Stimulated activated memory B cell treated with anti-CD40 and anti-IgM and Interleukin-4, amounts not matched to agents 10 μg/mL and 1 μg/mL and 100 μg/mL, for 72 hours (primary cell): Measurements from ENCODE around the gene PRICKLE1.

Experiments used
- ATAC-seq: fragments of 150-1000 bp; cut with Tn5 transposase; 2 replicates; pipeline ENCODE4 v1.10.0; 2021
- H3K27ac Mint-ChIP-seq: one replicate; pipeline ENCODE4 v1.8.0; 2022; ENCODE audit warnings: mild to moderate bottlenecking, mixed read lengths
- H3K27me3 Mint-ChIP-seq: one replicate; pipeline ENCODE4 v1.8.0; 2022; ENCODE audit warnings: mixed read lengths
- H3K36me3 Mint-ChIP-seq: one replicate; pipeline ENCODE4 v1.8.0; 2022; ENCODE audit warnings: mixed read lengths
- H3K4me1 Mint-ChIP-seq: one replicate; pipeline ENCODE4 v1.8.0; 2022; ENCODE audit warnings: mixed read lengths
- H3K4me3 Mint-ChIP-seq: one replicate; pipeline ENCODE4 v1.8.0; 2022; ENCODE audit warnings: mild to moderate bottlenecking, moderate library complexity, mixed read lengths
- H3K9me3 Mint-ChIP-seq: one replicate; pipeline ENCODE4 v1.8.0; 2022; ENCODE audit warnings: mixed read lengths

PRICKLE1 gene

GRCh38 chr12:42444192-42444943 lies 145.2 kb downstream of the PRICKLE1 start:
- peaks cover 5% of the 10 kb centered on the region for H3K9me3 Mint-ChIP-seq
- ATAC-seq = no peak
- H3K4me3 Mint-ChIP-seq = no peak overlapping the region
- H3K36me3 Mint-ChIP-seq = peaks cover 92% of the 10 kb centered on the region
- H3K4me1 Mint-ChIP-seq = peaks cover 29% of the 10 kb centered on the region
- no peak overlapping the region for H3K27ac Mint-ChIP-seq
- H3K27me3 Mint-ChIP-seq = no peaks in the 10 kb centered on the region

DNA sequence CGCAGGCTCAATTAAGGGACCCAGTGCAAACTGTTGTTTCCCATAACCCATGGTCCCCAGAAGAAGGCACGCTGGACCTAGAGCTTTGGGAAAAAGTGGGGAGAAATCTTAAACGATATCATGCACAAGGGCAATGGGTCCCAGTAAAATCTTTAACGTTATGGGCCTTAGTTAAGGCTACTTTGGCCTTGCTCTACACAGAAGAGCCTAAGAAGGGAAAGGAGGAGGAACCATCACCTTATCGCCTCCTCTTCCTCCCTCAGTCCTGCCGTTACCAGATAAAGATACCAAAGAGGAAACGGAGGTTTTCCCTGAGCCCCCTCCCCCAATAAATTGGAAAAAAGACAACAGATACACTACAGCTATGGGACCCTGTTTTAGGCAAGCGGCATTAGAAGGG lies 146.7 kb downstream of the PRICKLE1 start:
- Mint-ChIP-seq H3K4me1 (peaks cover 14% of the 10 kb centered on the region), H3K4me3 (no peak overlapping the region), H3K9me3 (peaks cover 5% of the 10 kb centered on the region), H3K27ac (no peak overlapping the region), H3K27me3 (no peaks in the 10 kb centered on the region), H3K36me3 (peaks cover 82% of the 10 kb centered on the region)
- ATAC-seq = no peak

DNA sequence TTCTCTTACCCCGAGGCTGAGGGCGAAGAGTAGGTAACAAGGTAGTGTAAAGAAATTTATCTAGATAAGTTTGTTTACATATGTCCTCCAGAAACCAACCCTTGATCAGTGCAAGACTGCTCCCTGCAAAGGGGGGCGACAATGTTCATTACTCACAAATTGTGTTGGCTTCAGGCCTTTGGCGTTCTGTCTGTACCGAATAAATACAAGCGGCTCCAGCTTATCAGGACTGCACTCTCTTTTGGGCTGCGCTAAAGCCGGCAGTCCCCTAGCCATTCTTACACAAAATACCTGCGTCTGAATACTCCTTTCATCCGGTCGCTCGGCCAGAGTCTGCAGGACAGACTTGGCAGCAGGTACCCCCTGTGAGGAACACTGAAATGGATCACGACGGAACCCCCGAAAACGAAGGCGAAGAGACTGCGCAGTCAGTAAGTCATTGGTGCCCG lies 147.2 kb downstream of the PRICKLE1 start:
- peaks cover 9% of the 10 kb centered on the region for H3K4me1 Mint-ChIP-seq
- H3K9me3 Mint-ChIP-seq = peaks cover 5% of the 10 kb centered on the region
- no peak overlapping the region for H3K4me3 Mint-ChIP-seq
- ATAC-seq = no peak
- H3K27ac Mint-ChIP-seq = no peak overlapping the region
- no peaks in the 10 kb centered on the region for H3K27me3 Mint-ChIP-seq
- peaks cover 80% of the 10 kb centered on the region for H3K36me3 Mint-ChIP-seq

GRCh38 chr12:42440608-42441007 lies 148.9 kb downstream of the PRICKLE1 start:
- no peak overlapping the region for H3K27ac Mint-ChIP-seq
- no peak for ATAC-seq
- no peak overlapping the region for H3K4me3 Mint-ChIP-seq
- H3K4me1 Mint-ChIP-seq = peaks cover 4% of the 10 kb centered on the region
- H3K9me3 Mint-ChIP-seq = peaks cover 5% of the 10 kb centered on the region
- no peaks in the 10 kb centered on the region for H3K27me3 Mint-ChIP-seq
- H3K36me3 Mint-ChIP-seq = peaks cover 72% of the 10 kb centered on the region

- H3K4me1 Mint-ChIP-seq = peaks cover 10% of the 10 kb centered on the region
- no peak overlapping the region for H3K4me3 Mint-ChIP-seq
- no peak overlapping the region for H3K27ac Mint-ChIP-seq
- peaks cover 55% of the 10 kb centered on the region for H3K36me3 Mint-ChIP-seq
- H3K27me3 Mint-ChIP-seq = no peaks in the 10 kb centered on the region
- H3K9me3 Mint-ChIP-seq = no peaks in the 10 kb centered on the region
- ATAC-seq = no peak
These were observed 156.9 kb downstream of the PRICKLE1 start for GRCh38 chr12:42432517-42433140.

DNA sequence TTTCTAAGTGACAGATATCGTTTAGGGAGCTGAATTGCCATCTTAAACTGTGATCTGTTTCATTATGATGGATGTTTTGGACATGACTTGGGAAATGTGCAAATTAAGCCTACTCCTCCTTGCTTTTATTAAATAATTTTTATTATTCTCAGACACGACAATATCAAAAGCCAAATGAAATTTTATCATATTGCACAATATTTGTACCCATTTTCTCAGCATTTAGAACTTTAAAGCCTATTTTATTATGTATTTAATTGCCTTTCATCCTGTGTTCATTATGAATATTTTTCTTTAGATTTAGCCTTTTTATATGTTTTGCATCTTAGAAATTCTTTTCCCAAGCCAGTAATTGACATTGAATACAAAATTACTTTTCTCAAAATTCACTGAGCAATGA lies 160.7 kb downstream of the PRICKLE1 start:
- Mint-ChIP-seq H3K36me3 (peaks cover 60% of the 10 kb centered on the region), H3K9me3 (no peaks in the 10 kb centered on the region), H3K4me1 (peaks cover 14% of the 10 kb centered on the region), H3K4me3 (no peak overlapping the region), H3K27ac (no peak overlapping the region), H3K27me3 (no peaks in the 10 kb centered on the region)
- no peak for ATAC-seq

DNA sequence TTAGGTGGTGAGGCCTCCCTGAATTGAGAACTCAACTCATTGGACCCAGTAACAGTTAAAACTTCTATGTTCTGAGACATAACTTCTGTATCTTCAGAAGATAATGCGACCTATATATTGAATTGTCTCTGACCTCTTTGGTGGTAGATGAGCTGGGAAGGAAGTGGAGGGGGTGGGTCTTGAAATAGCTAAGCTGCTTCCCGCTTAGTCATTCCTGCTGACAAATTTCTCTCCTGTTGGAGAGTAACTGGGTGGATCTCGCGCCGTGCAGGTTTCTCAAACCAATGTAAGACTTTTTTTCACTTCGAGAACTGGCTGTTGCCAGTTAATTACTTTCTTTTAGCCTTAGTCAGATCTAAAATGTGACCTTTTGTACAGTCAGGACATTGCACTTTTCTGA lies 162.8 kb downstream of the PRICKLE1 start:
- Mint-ChIP-seq H3K36me3 (peaks cover 44% of the 10 kb centered on the region), H3K27me3 (no peaks in the 10 kb centered on the region), H3K9me3 (no peaks in the 10 kb centered on the region), H3K4me1 (peaks cover 16% of the 10 kb centered on the region), H3K4me3 (no peak overlapping the region), H3K27ac (peak overlapping the region; percentile 32)
- no peak for ATAC-seq

- Mint-ChIP-seq H3K27ac (no peak overlapping the region), H3K36me3 (peaks cover 24% of the 10 kb centered on the region), H3K4me1 (peaks cover 37% of the 10 kb centered on the region), H3K4me3 (no peak overlapping the region), H3K9me3 (no peaks in the 10 kb centered on the region), H3K27me3 (no peaks in the 10 kb centered on the region)
- ATAC-seq = no peak
These were observed 166.8 kb downstream of the PRICKLE1 start for GRCh38 chr12:42422785-42423184.

- Mint-ChIP-seq H3K36me3 (peaks cover 22% of the 10 kb centered on the region), H3K27me3 (no peaks in the 10 kb centered on the region), H3K9me3 (no peaks in the 10 kb centered on the region), H3K27ac (no peak overlapping the region), H3K4me3 (no peak overlapping the region), H3K4me1 (peaks cover 33% of the 10 kb centered on the region)
- no peak for ATAC-seq
These were observed 167.4 kb downstream of the PRICKLE1 start for GRCh38 chr12:42421844-42422779.

DNA sequence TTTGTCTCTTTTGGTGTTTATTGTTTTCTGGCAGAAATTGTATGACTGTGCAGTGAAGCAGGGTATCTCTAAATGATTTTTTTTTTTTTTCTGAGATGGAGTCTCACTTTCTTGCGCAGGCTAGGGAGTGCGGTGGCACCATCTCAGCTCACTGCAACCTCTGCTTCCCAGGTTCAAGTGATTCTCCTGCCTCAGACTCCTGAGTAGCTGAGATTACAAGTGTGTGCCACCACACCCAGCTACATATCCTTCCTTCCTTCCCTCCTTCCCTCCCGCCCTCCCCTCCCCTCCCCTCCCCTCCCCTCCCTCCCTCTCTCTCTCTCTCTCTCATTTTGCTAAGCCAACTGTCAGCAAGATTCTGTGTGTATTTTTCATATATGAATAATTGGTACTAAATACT lies 169.2 kb downstream of the PRICKLE1 start:
- no peak overlapping the region for H3K4me3 Mint-ChIP-seq
- peaks cover 34% of the 10 kb centered on the region for H3K36me3 Mint-ChIP-seq
- H3K27me3 Mint-ChIP-seq = no peaks in the 10 kb centered on the region
- no peaks in the 10 kb centered on the region for H3K9me3 Mint-ChIP-seq
- H3K4me1 Mint-ChIP-seq = peaks cover 48% of the 10 kb centered on the region
- no peak overlapping the region for H3K27ac Mint-ChIP-seq
- ATAC-seq = no peak

DNA sequence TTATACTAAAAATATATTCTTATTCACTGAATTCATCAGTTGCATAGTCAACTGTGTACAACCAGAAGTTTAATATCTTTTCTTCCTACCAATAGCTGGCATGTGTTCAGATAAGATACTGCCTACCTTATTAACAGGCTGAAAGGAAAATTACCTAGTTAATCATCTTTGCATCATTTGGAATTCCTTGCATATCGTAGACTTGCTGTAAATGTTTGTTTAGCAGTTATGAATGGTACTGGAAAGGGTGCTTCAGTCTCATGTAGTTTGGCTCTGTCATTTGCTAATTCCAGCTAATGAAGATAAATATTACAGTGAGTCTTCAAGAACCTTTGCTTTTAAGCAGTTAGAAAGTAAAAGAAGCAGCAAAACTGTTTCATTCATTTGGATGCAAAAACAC lies 179.2 kb downstream of the PRICKLE1 start:
- Mint-ChIP-seq H3K27ac (no peak overlapping the region), H3K27me3 (no peaks in the 10 kb centered on the region), H3K9me3 (no peaks in the 10 kb centered on the region), H3K36me3 (peaks cover 47% of the 10 kb centered on the region), H3K4me1 (peaks cover 16% of the 10 kb centered on the region), H3K4me3 (no peak overlapping the region)
- no peak for ATAC-seq

DNA sequence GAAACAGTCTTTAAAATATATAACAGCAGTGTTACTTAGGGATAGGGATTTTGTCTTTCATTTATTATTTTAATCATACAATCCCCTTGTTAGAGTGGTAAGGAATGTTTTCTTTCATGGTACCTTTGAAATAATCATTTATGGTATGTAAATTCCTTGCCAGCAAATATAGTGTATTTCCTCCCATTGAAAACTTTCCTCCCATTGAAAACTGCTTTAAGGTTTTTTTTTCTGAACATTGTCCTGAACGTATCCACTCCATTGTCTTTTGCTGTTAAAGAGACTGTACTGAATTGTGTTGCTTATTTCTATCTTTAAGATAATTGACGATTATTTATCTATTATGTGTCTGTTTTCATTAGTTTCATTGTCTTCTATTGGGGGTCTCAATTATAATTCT lies 180.1 kb downstream of the PRICKLE1 start:
- Mint-ChIP-seq H3K4me3 (no peak overlapping the region), H3K4me1 (peaks cover 19% of the 10 kb centered on the region), H3K27ac (no peak overlapping the region), H3K36me3 (peaks cover 54% of the 10 kb centered on the region), H3K9me3 (no peaks in the 10 kb centered on the region), H3K27me3 (no peaks in the 10 kb centered on the region)
- ATAC-seq = no peak

GRCh38 chr12:42407306-42407705 lies 182.2 kb downstream of the PRICKLE1 start:
- Mint-ChIP-seq H3K27me3 (no peaks in the 10 kb centered on the region), H3K4me3 (no peak overlapping the region), H3K27ac (no peak overlapping the region), H3K9me3 (no peaks in the 10 kb centered on the region), H3K36me3 (peaks cover 52% of the 10 kb centered on the region), H3K4me1 (peaks cover 11% of the 10 kb centered on the region)
- ATAC-seq = no peak
